CD4-positive, alpha-beta T cell treated with Interleukin-15 for 4 hours (primary cell): ENCODE results near the gene ST6GAL1.
"Not testable (repeated sequence)": the region's sequence is repeated elsewhere in the genome, so short reads cannot be mapped to it uniquely, and the experiment has no call there.

ENCODE experiments used
- DNase-seq: peaks from one replicate; pipeline ENCODE4 v3.0.0-alpha.2; 2020; ENCODE audit warnings: low spot score

ST6GAL1 gene

DNA sequence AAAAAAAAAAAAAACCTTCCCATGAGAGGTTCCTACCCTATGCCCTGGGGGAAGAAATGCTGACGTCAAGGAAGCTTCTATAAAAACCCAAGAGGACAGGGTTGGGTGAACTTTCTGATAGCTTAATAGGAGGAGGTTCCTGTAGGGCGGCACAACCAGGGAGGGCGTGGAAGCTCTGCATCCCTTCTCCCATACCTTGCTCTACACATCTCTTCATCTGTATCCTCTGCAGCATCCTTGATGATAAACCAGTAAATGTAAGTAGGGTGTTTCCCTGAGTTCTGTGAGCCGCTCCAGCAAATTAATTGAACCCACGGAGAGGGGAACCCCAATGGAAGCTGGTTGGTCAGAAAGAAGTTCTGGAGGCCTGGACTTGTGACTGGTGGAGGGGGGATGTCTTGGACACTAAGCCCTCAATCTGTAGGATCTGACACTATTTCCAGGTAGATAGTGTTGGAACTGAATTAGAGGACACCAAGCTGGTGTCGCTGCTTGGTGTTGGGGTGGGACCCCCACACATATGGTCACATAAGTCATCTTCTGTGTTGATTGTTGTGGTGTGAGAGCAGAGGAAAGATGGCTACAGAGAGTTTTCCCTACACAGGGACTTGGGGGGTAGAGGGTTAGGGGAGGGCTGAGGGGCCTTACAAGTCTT lies 91.5 kb downstream of the ST6GAL1 start:
- DNase-seq: no peak

DNA sequence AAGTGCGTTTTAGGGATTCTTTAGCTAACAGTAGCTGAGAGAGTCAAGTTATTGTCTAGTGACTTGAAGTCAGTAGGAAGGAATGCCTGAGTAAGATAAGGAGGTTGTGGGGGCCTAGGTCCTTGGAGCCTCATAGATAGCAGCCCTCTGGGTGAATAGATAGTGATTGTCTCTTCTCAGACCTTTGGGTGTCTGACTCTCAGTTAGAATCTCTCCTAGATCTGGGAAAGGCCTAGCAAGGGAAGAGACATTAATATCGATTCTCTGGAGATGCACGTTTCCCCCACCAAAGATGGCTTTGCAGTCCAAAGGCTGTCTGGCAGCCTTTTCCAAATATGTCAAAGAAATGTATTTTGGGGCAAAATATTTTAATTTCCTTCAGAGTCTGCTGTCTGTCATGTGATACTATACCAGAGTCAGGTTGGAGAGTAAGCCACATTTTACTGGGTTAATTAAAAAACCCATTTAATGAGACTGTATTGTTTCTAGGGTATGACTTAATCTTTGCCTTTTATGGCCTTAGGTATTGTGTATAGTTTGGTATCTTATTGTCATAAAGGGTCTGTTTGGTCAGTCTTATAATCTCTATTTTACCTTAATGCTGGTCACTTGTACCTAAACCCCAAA lies 92.2 kb downstream of the ST6GAL1 start:
- DNase-seq: no peak

DNA sequence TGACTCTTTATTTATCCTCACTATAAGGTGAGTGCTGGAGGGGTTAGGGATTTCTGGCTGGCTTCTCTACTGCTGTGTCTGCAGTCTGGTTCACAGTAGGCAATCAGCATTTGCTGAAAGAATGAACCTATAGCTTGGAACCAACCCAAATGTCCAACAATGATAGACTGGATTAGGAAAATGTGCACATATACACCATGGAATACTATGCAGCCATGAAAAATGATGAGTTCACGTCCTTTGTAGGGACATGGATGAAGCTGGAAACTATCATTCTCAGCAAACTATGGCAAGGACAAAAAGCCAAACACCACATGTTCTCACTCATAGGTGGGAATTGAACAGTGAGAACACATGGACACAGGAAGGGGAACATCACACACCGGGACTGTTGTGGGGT lies 93.0 kb downstream of the ST6GAL1 start:
- not testable (repeated sequence) for DNase-seq

DNA sequence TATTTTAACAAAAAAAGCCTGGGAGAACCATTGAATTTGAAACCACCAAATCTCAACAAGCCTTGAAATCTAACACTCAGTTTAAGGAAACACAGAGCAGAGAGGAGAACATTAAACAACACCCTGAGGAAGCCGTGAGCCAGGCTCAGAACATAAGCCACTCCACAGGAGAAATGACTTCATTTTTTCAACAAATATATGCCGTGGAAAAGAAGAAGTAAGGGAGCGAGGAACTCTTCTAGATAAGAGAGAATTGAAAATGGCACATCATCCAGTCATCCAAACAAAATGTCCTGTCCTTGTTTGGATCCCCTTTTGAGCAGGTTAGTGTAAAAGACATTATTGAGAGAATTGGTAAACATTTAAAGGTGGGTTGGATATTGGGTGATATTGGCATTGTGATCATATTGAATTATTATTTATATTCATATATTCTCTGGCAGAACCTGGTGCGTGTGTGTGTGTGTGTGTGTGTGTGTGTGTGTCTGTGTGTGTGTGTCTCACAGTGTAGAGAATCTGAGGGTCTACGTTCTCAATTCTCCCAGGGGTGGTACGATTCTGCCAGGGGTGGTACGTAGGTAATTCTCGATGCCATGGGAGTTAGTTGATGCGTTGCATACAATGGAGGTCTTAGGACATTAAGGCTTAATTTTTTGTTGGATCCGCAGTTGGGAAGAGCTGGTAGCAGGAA lies 94.4 kb downstream of the ST6GAL1 start:
- DNase-seq: no peak

DNA sequence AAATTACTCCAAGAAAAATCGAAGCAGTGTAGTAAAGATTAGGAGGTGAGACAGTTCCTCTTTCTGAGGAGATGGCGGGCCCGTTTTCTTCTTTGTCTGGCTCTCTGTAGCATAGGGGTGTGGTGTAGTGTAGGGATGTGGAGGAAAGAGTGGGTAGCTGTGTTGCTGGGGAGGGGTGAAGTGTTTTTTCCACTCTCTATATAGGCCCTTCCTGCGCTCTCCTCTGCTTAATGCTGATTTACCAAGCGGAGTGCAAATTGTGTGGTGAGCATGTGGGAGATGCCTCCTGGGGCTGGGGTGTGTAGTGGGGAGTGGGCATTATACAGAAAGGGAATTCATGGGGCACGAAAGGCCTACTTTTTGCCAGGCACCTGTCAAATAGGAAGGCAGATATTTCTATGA lies 94.9 kb downstream of the ST6GAL1 start:
- DNase-seq: peak; percentile 51

DNA sequence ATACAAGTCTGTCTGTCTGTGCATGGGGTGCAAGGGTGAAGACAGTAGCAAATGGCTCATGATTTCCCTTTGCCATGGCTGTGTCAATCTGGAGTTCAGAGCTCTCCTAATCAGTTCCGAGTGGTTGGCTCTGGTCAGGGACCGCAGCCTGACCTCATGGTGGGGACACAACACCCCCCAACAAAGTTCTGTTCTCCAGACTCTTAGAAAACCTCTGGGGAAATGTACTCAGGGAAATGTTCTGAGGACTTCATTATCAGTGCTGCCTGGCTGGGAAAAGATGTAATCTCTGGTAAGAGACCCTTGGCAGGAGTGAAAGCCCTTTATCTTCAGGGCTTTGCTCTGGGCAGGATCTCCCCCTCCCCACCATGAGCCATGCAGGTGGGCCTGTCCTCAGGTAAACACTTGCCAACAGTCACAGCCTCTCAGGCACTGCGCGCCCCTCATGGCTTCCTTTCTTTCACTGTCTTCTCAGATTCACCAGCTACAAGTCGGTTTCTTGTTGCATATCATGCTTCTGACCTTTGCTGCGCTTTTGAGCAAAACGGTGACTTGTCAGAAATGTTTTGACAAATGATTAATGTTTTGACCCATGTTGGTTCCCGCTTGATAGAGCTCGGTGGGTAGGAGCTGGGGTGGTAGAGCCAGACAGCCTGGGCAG lies 95.5 kb downstream of the ST6GAL1 start:
- peak; percentile 46 for DNase-seq

DNA sequence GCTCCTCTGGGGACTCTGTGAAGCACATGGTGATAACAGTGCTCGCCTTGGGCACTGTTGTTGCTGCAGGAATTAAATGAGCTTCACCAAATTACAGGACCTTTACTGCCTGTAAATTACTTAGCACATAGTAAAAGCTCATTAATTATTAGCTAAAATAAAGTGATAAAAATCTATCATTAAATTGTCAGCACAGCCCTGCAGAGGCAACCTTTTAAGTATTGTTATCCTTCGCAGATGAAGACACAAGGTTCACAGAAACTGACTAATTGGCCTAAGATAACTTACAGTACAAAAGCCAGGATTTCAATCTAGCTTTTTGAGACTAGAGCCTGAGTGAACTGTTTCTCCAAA lies 96.0 kb downstream of the ST6GAL1 start:
- no peak for DNase-seq

DNA sequence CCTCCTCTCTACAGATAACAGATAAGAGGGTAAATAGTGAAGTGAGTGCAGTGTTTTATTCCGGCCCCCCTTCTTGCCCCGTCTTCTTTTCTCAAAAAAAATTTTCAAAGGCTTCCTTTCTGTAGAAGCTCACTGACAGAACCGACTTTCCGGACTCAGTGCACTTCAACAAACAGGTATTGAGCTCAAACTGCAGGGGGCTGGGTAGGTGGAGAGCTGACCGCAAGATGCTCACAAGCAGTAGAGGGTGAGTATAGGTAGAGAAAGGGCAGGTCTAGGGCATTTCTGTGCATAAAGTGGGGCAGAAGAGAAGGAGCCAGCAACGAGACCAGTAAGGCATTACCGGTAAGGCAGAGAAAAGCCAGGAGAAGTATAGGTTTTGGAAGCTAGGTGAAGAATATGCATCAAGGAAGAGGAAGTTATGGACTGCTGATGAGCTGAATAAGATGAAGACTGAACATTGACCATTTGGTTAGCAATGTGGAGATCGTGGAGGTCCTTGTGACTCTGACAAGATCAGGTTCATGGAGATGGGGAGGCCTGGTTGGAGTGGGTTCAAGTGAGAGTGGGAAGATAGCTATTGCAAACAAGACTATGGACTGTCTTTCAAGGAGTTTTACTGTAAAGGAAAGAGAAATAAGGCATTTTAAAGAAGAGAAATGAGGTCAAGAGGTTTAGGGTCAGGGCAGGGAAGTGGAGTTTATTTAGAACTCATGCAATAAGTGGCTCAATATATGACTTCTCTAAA lies 97.4 kb downstream of the ST6GAL1 start:
- DNase-seq: peak; percentile 87

DNA sequence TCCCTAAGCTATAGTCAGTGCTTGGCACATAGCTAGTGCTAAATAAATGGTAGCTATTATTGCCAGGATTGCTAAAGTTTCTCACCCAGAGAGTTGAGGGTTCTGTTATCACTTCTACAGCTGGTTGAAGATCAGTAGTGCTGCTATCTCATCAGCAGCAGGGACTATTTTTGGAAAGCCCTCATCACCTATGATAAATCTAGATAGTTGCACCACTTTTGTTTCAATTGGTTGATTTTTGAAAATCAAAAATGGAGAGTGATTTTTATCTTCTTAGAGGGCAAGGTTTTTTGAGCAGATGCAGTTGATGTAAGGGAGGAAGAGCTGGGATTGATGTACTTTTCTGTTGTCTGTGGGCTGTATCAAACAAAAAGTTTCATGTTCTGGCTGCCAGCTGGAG lies 101.6 kb downstream of the ST6GAL1 start:
- no peak for DNase-seq

DNA sequence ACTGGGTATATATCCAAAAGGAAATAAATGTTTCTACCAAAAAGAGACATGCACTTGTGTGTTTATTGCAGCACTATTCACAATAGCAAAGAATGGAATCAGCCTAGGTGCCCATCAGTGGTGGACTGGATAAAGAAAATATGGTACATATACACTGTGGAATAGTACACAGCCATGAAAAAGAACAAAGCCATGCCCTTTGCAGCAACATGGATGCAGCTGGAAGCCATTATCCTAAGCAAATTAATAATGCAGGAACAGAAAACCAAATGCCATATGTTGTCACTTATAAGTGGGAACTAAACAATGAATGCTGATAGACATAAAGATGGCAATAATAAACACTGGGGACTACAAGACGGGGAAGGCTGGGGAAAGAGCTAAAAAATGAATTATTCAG lies 106.1 kb downstream of the ST6GAL1 start:
- no peak for DNase-seq

DNA sequence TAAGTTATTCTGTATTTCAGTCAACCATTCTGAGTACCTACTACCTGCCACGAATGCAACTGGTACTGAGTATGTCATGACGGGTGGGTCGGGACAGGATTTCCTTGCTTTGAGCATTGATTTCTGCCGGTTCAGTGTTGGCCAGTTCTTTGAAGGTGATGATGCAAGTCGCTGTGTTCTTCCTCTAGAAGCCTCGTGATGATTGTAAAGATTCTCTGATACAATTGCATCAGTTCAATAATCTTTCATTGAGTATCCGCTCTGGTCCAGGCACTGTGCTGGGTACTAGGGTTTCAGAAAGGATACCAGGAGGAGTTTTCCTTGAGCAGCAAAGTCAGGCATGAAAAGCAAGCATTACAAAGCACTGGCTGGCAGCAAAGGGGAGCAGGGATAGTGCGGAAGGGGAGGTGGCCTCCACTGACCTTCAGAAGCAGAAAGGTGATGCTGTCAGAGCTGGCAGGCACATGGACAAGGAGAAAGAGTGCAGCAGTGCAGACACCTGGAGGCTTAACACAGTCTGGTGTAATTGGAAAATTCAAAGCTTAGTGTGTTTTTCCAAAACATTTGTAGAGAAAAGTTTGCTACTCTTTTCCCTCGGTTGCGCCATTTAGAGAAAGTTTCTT lies 108.9 kb downstream of the ST6GAL1 start:
- DNase-seq: no peak

DNA sequence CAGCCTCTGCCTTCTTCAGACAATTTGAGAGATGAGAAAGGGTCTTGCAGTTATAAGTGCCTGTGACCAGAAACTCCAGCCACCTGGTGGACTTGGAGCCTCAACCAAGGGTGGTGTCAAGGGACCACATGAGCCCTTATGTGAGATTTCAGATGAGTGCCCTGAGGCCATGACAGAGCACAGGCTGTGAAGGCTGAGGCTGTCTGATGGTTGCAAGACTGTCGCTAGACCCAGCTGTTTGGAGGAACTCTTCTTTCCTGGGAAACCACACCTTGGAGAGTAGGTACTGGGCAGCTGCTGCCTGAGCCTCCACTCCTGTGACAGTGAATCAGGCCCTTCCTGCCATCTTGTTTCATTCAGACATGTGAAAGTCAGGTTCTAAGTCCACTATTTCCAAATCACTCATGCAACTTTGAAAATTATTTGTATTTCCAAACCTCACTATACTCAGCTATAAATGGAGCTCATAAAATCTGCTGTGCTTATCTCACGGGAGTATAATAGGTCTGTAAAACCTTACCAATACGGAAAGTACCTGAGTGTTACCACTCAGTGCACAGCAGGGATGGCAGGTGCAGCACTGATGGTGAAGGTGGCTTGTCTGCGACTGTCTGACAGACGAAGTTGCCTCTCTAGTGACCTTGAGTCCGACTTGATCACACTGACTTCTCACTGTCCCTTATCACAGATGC lies 109.5 kb downstream of the ST6GAL1 start:
- no peak for DNase-seq

DNA sequence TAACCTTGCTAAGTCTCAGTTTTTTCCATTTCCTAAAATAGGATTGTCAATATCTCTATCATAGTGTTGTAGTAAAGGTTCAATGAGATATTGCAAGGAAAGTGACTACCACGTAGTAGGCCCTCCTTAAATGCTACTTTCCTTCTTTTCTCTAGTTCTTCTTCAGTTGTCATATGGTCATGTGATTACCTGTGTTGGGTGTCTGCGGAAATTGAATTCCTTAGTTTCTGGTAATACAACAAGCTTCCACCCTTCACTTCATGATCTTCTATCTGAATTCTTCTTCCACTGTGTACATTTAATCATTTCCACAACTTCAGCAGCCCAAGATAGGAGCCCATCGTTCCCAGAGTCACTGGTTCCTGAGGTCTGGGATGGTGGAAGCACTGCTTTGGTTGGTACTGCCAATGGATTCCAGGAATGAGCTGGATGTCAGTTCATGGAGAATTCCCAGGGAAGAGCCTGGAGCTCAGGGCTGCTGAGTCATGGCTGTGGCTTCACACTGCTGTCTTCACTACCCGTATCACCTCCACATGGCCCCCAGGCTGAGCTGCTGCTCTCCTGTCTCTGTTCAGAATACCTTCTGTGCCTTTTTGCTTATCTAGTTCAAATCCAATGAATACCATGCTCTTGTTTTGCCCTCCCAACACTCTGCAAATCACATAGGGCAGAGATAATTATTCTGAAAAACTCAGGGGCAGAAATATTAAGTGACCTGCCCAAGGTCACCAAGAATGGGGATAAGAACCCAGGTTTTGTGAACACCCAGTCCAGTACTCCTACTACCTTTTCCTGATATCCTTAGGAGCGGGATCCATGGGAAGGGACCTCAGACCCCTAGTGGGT lies 110.4 kb downstream of the ST6GAL1 start:
- DNase-seq: no peak

DNA sequence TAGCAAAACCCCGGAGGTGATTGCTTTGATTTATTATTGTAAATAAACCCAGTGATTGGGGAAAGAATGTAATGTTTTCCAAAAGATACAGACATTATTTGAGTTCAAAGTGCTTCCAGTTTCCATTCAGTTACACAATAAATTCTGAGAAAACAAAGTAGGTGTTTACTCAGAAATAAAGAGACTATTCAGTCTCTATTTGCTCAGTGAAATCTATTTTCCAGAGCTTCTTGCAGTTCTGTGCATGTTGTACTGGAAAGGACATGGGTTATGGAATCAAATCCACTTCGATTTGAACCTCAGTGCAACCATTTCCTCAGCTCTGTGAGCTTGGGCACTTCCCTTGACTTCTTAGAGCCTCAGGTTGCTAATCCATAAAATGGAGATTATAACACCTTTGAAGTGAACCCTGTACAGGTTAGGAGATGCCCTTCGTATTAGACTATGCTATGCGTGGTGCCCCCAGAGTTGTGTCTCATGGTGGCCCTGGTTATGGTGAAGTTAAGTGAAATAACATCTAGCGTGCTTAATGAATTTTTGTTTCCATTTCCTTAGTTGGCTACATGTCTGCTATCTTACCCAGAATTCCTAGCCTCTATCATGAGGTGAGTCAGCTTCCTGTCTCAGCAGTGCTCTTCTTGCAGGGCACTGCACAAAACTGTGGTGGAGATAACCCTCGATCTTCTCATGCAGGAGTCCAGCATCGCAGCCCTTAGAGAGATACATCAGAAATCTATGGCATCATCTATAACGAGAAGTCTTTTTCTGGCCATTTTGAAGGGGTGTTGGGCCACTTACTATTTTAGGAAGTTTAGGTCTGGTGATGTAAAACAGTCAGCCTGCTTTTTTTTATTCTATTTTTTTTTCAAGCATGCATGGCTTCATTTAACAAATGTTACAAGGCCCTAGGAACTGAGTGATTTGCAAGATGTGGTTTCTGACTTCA lies 111.3 kb downstream of the ST6GAL1 start:
- DNase-seq: peak; percentile 83

DNA sequence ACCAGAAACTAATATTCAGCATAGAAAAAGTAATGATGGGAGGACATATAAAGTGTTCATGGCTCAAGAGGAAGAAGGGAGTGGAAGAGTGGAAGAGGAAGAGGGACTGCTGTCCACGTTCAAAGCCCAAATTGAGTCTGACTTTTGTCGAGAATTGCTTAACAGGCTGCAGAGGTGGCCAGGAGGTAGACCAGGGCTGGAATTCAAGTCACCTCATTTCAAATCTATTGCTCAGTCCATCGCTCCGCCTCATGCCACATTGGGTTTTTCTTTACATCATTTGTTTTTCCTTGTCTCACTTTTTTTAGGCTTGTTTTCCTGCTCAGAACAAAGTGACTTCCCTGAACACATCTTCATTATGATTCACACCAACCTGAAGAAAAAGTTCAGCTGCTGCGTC lies 112.0 kb downstream of the ST6GAL1 start:
- no peak for DNase-seq

DNA sequence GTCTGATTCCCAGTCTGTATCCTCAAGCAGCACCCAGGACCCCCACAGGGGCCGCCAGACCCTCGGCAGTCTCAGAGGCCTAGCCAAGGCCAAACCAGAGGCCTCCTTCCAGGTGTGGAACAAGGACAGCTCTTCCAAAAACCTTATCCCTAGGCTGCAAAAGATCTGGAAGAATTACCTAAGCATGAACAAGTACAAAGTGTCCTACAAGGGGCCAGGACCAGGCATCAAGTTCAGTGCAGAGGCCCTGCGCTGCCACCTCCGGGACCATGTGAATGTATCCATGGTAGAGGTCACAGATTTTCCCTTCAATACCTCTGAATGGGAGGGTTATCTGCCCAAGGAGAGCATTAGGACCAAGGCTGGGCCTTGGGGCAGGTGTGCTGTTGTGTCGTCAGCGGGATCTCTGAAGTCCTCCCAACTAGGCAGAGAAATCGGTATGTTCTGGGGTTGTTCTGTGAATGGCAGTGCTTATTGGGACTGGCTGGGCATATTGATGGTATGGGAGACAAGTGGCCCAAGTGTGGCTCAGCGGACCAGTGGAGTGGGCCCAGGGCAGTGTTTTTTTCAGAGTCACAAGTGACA lies 112.6 kb downstream of the ST6GAL1 start:
- DNase-seq: no peak

DNA sequence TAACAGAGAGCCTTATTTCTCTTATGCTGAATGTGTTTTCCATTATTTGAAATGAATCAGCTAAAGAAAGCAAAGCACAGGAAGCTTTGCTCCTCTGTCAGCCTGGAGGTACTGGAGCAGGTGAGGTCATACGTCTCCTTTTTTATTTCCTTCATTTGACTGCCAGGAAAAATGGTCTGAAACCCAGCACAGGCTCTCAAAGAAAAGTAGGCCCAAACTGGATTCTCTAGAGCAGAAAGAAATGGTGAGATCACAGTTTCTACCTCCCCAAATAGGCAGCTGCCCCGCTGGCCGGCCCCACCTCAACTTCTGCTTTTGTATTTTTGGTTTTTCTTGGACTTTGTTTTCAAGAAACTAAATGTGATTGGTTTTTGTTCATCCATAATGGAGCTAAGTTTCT lies 113.9 kb downstream of the ST6GAL1 start:
- no peak for DNase-seq

DNA sequence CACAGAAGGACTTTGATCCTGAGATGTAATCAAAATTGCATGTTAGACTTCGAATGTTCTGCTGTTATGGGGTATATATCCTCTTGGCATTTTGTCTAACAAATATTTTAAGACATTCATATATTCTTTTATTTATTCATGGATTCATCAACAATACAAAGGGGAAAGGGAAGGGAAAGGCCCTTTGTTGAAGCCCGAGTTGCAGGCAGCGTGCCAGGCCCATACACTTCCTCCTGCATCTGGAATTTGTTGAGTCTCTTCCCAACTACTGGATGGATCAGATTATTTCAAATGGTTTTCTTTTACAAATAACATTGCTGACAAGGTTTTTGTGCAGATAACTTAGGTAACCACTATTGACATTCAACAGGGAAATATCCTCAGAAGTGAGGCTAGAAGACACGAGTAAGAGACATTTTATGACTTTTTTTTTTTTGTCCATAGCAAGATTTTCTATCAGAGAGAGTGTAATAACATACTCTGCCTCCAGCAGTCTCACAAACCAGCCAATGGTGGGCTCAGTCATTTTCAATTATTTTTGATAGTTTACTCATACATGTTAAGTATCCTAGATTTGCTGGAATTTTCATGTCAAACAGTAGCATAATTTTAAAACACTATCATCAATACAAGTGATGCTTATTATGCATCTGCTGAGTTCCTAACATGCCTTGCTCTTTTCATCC lies 114.7 kb downstream of the ST6GAL1 start:
- DNase-seq: no peak
